HG02678 (cell line): ENCODE measurements around the gene PAQR8.
"Not testable (repeated sequence)": the region's sequence is repeated elsewhere in the genome, so short reads cannot be mapped to it uniquely, and the experiment has no call there.

Experiments used
- ATAC-seq: cut with Tn5 transposase; IDR thresholded peaks from one replicate; pipeline ENCODE4 v1.9.1; 2021; ENCODE audit warnings: mild to moderate bottlenecking, moderate library complexity; ENCODE audit not compliant: unreplicated experiment

Gene PAQR8

GRCh38 chr6:52375780-52376556 lies 14.0 kb downstream of the PAQR8 start:
- no peak for ATAC-seq

- no peak for ATAC-seq
Observed at GRCh38 chr6:52376763-52377162, 14.8 kb downstream of the PAQR8 start.

- peak; percentile 62 for ATAC-seq
Observed at GRCh38 chr6:52377538-52378221, 15.7 kb downstream of the PAQR8 start.

- ATAC-seq, result no peak
Observed at GRCh38 chr6:52381249-52381648, 19.3 kb downstream of the PAQR8 start.

GRCh38 chr6:52384145-52384766 lies 22.3 kb downstream of the PAQR8 start:
- no peak for ATAC-seq

- no peak for ATAC-seq
Observed at GRCh38 chr6:52385074-52385473, 23.1 kb downstream of the PAQR8 start.

GRCh38 chr6:52388119-52388518 lies 26.2 kb downstream of the PAQR8 start:
- ATAC-seq, result not testable (repeated sequence)

GRCh38 chr6:52388790-52389189 lies 26.8 kb downstream of the PAQR8 start:
- no peak for ATAC-seq

GRCh38 chr6:52389264-52389625 lies 27.3 kb downstream of the PAQR8 start:
- ATAC-seq, result no peak

GRCh38 chr6:52389626-52390360 lies 27.8 kb downstream of the PAQR8 start:
- ATAC-seq, result peak; percentile 62

- peak; percentile 50 for ATAC-seq
Observed at GRCh38 chr6:52390361-52390727, 28.4 kb downstream of the PAQR8 start.

GRCh38 chr6:52391599-52391998 lies 29.6 kb downstream of the PAQR8 start:
- no peak for ATAC-seq

GRCh38 chr6:52392944-52393343 lies 31.0 kb downstream of the PAQR8 start:
- ATAC-seq, result no peak

GRCh38 chr6:52393780-52394179 lies 31.8 kb downstream of the PAQR8 start:
- ATAC-seq, result no peak

GRCh38 chr6:52394251-52394666 lies 32.3 kb downstream of the PAQR8 start:
- peak; percentile 49 for ATAC-seq

- no peak for ATAC-seq
Observed at GRCh38 chr6:52395969-52396368, 34.0 kb downstream of the PAQR8 start.

GRCh38 chr6:52399511-52400312 lies 37.8 kb downstream of the PAQR8 start:
- ATAC-seq, result no peak

- no peak for ATAC-seq
Observed at GRCh38 chr6:52400313-52401041, 38.5 kb downstream of the PAQR8 start.

GRCh38 chr6:52403086-52403485 lies 41.1 kb downstream of the PAQR8 start:
- no peak for ATAC-seq

- ATAC-seq, result no peak
Observed at GRCh38 chr6:52403627-52404026, 41.7 kb downstream of the PAQR8 start.
